NCI-H69 (cell line): ENCODE results near the gene CHRNA1.

Experiments
- DNase-seq: peaks from one replicate; lab custom pipeline; 2025; lab: John Stamatoyannopoulos, UW

Gene CHRNA1

DNA sequence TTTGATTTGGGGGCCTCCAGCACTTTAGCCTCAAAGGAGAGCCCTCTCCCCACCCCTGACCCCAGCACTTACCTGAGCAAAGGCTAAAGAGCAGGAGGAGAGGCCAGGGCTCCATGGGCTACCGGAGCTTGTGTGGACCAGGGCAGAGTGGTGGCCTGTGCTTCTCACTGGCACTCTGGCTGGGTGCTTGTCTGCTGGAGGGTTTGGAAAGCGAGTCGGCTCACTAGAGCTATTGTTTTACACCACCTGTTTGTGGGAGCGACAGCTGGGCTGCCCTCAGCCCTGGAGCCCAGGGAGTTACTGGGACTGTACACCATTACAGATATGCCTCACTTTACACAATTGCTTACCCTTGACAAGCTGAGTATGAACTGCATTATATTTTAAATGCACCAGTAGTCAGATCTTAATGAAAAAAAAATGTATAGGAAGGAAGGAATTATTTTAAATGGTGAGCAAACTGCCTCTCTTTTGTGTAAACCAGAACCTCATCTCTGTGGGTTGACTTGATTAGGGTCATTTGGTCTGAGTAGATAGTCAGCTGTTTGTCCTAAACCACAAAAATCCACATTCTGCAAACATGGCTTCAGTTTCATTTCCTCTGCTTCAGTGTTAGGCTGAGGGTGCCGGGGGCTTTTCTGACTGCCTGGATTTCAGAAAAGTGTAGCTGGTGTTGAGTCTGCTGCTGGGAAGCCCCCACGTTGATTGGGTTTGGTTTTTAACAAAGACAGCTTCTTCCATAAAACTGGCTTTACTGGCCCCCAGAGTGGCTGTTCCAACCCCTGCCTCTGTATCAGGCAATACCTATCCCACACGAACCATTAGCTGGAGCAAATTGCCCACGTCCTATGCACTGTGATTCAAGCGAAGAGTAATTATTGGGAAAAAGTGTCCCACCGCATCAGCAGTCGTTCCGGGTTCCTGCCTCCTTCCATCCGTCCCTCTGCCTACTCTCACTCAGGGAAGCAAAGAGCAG is at the start of gene CHRNA1:
Gene CHRNA1 (minus strand): TSS at position 193 of the 976 bp plus-strand sequence. CDS start 78 bp downstream, at position 115.
- peak; percentile 75 for DNase-seq

DNA sequence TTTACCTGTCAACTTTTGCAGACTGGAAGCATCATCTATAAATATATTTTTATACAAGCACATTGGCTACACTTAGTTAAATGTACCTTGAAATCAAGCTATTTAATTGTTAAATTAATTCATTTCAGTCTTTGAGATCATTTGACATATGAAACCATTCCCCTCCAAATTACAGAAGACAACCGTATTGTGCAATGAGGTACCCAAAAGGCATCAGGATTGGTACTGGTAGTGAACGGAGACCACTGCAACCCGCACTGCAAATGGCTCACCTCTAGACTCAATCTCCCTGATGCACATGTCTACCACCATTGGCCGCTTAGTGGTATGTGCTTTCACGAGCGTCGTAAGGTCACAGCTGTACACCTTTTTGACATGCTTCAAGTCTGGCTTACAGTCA is 47.8 kb upstream of the CHRNA1 start:
- no peak for DNase-seq

DNA sequence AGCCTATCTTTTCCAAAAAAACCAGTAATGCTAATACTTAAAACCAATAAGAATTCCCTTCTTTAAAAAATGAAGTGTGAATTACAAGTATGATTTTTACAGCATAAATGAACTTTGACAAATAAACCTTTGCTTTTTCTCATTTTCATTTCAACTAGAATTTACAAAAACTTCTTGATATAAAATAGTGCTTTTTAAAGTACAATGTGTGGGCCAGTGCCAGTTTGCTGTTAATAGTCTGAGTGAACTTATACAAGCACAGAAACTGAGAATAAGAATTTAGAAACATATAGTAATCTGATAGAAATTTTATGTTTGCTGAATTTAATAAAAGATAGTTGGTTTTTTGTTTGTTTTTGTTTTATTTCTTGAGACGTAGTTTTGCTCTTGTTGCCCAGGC is 43.7 kb upstream of the CHRNA1 start:
- no peak for DNase-seq

DNA sequence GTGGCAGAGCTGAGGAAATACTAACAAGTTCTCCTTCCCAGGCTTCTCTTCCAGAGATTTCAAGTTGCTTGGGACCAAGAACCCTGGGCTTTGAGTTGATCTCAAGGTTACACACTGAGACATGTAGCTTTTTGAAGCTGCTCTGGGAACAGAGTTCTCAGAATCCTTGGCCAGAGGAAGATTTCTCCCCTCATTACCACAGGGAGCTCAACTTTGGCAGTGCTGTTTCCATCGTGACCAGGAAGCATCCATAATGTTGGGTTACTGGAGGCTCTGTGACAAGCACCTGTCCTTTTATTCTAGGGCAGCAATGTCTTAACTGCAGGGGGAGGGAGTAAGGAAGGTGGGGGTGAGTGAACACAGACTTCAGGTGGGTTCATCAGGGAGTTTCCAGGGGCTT is 41.5 kb upstream of the CHRNA1 start:
- no peak for DNase-seq

DNA sequence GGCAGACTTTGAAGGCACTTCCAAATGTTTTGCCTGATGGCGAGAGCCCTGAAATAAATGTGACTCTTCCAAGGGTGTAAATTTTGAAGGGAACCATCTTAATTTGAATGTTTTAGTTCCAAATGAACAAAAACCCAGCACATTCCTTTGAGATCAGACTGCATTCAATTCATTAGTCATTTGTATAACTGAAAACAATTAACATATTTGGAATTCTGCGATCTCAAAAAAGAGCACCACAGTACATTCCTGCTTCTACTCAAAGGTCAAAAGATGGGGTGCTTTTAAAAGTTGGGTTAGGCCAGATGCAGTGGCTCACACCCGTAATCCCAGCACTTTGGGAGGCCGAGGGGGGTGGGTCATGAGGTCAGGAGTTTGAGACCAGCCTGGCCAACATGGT is 38.2 kb upstream of the CHRNA1 start:
- no peak for DNase-seq

DNA sequence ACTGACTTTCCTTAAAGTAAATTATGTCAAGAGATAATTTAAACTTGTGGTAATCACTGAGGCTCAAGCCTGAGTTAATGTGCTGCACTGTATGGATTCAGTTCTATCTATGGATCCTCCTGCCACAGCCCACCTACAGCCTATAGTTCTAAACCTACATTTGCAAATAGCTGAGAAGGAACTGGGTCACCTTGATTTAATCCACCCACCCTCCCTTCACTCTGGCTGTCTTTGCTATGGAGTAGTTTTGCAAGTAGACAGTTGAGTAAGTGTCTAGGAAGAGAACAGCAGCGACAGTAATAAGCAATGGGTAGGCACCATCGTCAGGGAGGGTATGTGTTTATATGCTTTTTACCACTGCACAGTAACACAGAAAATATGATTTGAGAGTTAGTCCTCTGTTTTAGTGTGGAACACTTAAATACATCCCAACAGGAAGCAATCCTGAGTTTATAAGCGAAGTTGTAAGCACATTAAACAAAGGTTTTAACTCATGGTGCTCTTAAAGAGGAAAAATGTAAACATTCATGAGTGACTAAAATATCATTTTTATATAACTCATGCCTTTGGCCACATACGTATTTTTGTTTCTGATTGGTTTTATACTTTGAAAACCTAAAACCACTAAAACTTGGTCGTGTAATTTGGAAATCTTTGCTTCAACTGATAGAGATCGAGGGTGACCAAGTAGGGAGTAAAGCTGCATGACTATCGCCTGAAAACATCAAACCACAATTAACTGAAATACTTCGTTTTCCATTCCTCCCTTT is 36.3 kb upstream of the CHRNA1 start:
- DNase-seq, result no peak

DNA sequence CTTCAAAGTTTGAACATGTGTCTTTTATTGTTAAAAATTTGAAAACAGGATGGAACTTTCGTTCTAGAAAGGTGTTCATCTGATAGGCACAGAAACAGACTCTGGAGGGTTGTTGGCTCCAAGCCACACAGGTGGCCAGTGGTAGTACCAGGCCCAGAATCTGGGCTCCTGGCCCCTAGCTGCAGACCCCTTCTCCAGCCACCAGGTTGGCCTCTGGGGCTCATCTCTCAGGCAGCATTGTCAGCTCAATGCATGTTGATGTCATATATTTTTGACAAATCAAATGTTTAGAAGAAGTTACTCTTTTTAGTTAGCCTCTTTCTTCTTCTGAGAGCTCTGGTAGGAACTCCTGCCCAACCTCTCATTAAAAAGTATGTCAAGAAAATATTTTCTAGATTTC is 34.5 kb upstream of the CHRNA1 start:
- DNase-seq, result no peak

DNA sequence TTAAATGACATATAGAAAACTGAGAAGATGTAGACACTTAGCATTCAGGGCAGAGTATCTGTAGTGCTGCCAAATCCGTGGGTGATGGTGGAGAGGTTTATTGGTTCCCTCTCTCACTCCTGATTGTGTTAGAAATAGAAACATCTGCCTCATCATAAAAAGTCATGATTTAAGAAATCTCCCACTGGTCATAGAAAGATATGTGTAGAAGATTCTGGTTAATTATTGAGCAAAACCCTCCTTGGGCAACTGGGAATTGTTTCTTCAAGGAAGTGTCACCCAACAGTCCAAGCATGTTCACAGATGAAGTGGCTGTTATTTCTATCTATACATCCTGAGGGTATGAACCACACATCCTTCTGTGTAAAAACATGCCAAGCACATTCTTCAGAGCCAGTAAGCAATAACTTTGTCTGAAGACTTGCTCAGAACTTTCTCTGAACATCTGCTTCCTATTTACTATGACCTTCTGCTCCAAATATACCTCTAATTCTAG is 33.6 kb upstream of the CHRNA1 start:
- DNase-seq, result no peak

DNA sequence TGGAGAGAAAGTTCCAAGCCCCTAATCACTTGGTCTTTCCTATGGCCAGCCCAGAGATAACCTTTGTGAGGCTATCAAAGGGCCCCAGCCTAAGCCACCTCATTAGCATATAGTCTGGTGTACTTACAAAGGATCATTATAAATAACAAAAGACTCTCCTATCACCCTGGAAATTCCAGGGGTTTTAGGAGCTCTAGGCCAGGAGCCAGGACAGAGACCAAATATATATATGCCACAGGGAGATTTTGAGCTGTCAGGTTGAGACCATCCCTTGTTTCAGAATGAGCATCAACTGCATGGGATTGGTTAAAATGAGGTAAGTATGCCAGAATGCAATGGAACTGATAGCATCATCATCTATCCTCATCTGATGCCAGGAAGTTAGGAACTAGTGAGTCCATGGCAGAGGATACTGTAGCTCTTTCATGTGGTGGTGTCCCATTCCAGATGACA is 32.1 kb upstream of the CHRNA1 start:
- no peak for DNase-seq

DNA sequence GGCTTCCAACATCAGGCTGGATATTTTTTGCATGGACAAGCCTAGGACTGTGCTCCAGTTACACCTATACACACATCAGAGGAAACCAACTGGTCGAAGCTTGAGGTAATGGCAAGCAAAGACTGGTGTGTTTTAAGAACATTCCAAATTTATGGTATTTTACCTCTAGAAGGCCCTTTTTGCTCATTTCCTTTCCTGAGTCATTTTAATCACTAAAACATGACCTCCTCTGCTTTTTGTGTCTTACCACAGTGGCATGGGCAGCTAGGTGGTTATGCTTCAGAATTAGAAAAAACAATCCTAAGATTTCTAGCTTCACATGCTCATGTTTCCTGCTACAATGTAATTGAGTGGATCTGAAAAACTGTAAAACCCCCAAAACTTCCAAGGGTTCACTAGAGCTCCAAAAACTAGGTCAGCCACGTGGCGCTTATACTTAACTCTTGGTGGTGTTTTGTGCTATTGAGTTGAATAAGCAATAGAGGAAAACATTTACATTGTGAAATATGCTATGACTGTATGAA is 30.6 kb upstream of the CHRNA1 start:
- no peak for DNase-seq

DNA sequence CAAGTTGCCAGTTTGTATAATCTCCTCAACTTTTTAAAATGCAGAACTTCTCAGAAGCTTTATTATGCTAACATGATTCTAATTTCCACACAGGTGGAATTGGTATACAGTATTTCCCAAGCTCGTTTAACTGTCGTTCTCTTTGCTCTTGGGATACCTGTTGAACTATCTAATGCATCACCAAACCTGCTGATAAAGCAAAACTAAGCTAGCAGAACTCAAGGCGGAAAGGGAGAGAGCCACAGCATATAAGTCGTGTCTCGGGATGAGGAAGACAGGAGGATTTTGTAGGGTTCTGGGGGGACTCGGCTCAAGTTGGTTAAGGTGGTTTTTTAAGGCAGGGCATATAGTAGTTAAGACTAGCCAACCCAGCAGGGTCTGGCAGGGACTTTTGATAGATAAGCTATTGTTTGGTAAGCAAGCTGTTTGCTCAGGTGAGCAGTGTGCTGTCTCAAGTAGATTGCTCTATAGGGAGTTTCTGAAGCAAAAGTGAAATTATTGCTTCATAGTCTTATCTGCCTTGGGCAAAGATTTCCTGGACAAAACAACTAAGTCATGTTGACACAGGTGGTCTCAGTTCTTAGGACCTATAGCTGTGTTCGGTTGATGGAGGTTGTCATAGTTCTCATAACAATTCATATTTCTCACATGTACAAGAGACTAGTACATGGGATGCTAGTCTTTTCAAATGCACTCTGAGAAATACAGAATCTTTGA is 28.2 kb upstream of the CHRNA1 start:
- peak; percentile 19 for DNase-seq

DNA sequence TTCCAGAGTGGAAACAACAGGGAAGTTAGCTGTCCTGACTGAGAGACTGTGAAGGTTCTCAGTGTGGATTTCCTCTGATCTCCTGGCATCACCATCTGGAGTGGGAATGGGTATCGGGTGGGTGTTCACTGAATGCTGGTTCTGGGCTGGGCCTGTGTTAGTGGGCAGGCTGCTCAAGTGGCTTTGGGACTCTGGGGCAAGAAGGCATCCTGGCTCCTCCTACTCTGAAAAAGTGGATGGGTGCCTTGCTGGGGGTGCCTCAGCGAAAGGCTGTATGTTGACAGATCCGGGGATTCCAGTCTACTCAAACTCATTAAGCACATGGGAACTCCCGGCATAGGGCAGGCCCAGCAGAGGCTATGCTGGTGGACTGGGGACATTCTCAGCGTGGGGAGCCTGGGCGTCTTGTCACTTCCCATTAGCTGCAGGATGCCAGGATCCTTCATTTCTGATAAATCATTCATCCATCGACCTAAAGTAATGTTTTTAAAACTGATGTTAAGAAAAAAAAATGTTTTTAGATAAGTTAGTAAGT is 27.5 kb upstream of the CHRNA1 start:
- DNase-seq, result no peak

DNA sequence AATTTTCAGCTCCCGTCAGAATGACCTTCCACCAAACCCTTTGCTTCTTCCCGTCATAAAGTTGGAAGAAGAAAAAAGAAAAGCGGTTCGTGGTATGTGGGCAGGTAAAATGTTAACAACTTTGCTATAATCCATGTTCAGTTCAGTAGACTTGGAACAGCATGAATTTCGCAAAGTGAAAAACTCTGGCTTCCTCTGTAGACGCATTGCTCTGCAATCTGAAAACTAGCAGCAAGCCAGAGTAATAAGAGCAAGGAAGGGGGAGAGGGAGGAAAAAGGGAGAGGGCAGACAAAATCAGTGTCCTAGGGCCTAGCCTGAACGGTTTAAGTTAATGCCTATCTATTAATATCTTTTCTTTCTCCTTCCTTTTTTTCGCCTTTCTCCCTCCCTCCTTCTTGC is 26.7 kb upstream of the CHRNA1 start:
- no peak for DNase-seq

DNA sequence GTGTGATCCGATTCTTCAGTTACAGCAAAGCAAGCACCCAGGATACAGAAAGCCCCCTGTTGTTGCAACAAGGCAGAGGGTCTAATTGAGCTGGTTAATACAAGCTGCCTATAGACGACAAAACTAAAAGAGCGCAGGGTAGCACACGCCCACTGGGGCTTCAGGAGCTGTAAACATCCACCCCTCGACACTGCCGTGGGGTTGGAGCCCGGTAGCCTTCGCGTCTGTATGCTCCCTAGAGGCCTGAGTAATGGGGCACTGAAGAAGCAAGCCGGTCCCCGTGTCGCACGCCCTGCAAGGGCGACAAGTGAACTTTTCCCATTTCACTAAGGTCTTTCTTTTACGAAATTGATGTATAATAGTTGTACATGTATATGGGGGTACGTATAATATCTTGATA is 24.7 kb upstream of the CHRNA1 start:
- no peak for DNase-seq

DNA sequence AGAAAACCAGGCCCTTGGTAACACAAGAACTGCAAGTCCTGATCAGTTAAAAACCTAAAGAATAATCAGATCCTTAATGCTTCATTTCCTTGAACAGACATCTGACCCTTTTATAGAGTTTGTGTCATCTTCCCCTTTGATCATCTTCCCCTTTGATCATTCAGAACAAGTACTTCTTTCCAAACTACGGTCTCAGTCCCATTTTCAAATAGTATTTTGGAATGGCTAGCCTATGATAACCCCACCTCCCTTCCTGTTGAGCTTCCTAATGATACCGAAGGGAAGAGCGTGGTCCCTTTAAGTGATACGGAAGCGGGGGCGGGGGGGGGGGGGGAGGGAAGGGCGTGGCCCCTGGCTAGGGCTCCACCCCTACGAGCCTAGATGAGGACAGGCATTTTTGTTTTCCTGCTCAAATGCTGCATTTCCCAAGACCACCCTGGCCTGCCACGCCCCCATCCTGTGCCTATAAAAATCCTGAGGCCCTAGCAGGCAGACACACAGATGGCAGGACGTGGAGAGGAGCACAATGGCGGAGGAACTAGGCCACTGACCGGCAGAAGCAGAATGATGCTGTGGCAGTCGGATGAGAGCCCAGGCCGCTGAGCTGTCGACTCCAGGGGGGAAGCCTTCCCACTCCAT is 24.1 kb upstream of the CHRNA1 start:
- peak; percentile 68 for DNase-seq

DNA sequence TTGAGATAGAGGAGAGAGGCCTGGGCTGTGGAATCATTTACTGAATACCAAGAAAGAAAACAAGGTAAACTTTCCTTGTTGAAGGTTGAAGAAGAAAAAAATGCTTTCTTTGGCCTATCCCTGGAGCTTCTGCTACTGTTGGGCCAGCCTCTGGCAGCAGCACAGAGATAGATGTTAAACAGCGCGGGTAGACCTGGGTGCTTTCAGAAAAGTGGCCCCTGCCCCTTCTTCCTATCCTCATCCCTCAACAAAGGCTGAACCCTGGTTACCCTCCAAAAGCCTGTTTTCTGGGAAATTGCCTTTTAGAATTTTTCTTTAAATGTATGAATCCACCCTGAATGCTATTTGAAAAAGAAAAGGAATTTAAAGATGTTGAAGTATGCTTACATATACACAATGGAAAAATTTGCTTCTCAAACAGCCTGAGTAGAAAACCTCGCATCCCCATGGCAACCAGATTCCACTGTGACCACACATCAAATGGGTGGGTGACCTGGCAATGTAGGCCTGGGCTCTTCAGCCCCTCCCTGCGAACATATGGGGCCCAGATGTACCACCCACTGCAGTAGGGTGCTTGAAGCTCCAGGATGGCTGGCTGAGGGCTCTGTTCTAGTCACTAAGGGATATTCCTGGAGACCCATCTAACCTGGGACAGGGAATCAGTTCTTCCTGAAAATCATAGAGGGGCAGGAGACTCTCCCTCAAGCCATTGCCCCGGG is 23.4 kb upstream of the CHRNA1 start:
- DNase-seq, result peak; percentile 3

DNA sequence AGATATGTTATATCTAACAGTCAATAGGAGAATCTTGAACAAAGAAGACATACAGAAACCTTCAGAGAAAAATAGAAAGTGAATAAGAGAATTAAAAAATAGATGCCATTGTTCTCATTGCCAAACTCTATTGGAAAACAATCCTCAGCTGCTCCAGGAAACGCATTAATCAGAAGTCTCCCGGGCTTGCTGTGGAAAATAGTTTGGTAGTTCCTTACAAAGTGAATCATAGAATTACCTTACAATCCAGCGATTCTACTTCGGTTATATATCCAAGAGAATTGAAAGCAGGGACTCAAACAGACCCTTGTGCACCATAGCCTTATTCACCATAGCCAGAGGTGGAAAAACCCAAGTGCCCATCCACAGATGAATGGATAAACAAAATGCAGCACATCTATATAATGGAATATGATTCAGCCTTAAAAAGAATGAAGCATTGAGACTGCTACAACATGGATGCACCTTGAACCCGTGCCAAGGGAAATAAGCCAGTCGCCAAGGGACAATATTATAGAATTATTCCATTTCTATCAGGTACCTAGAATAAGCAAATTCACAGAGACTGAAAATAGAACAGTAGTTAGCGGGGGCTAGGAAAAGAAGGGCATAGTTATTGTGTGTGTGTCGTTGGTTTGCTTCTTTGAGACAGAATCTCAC is 21.9 kb upstream of the CHRNA1 start:
- DNase-seq, result no peak

DNA sequence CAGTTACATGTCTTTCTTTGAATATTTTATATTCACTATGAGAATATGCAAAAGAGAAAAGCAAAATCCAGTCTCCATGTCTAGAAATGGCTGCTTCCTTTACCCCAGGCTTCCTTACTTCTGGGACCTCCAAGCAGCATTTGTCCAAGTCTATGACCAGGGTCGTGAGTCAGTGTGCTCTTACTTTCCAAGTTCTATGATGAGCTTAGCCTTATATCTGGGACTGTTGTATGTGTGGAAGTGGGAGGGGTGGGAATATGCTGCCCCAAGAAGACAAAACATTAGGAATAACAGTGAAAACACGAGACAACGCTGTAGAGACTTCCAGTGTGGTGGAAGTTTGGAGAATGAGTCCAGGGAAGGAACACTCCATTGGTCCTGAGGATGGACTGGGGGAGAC is 21.2 kb upstream of the CHRNA1 start:
- DNase-seq, result no peak

DNA sequence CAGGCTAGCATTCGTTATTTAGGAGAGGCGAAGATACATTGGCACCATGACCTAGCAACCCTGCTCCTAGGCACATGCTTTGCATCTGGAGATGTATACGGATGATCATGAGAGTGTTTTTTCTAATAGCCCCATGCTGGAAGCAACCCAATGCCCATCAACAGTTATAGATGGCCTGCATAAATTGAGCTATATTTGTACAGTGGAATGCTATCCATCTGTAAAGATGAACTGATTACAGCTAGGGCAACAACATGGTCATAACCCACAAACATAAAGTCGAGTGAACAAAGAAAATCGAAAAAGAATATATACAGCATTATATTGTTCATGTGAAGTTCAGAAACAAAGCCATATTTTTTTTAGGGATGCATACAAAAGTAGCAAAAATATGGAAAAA is 20.6 kb upstream of the CHRNA1 start:
- no peak for DNase-seq

DNA sequence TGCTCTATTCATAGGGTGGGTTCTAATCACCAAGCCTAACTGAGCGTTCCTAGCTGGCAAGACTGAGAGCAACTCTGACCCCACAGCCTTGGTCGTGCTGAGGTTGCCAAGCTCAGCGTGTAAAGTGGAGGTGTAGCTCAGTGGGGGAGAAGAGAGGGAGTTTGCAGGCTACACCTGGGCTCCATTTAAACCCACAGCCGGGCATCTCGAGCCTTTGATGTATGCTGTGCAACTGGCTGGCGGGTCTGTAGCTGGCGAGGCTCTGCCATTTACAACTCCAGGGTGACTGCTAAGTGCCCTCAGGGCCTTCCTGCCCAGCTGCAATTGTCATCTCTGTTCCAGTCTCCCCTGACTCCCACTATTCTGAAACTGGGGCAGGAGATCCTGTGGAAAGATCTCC is 20.0 kb upstream of the CHRNA1 start:
- peak; percentile 80 for DNase-seq
